SKM-1 treated with dmso at 0.1 percent for 144 hours (cell line): ENCODE results near the gene CTNNA2.

Source experiments
- DNase-seq: peaks from one replicate; lab custom pipeline; 2025; ENCODE audit not compliant: unreplicated experiment; lab: John Stamatoyannopoulos, UW

CTNNA2 gene

GRCh38 chr2:79611448-79612016 is 98.7 kb downstream of the CTNNA2 start:
- no peak for DNase-seq

- no peak for DNase-seq
These were observed 100.1 kb downstream of the CTNNA2 start for GRCh38 chr2:79612999-79613398.

- no peak for DNase-seq
These were observed 106.6 kb downstream of the CTNNA2 start for GRCh38 chr2:79619442-79619841.

- no peak for DNase-seq
These were observed 107.1 kb downstream of the CTNNA2 start for GRCh38 chr2:79619976-79620375.

GRCh38 chr2:79620679-79621078 is 107.8 kb downstream of the CTNNA2 start:
- DNase-seq: no peak

- no peak for DNase-seq
These were observed 108.4 kb downstream of the CTNNA2 start for GRCh38 chr2:79621252-79621651.

- DNase-seq: no peak
These were observed 108.9 kb downstream of the CTNNA2 start for GRCh38 chr2:79621755-79622154.

GRCh38 chr2:79622508-79622907 is 109.7 kb downstream of the CTNNA2 start:
- no peak for DNase-seq

- DNase-seq: no peak
These were observed 114.4 kb downstream of the CTNNA2 start for GRCh38 chr2:79627237-79627636.

GRCh38 chr2:79630060-79630459 is 117.2 kb downstream of the CTNNA2 start:
- no peak for DNase-seq

- DNase-seq: no peak
These were observed 118.2 kb downstream of the CTNNA2 start for GRCh38 chr2:79630972-79631557.

- no peak for DNase-seq
These were observed 125.6 kb downstream of the CTNNA2 start for GRCh38 chr2:79638410-79638809.

GRCh38 chr2:79638954-79639353 is 126.1 kb downstream of the CTNNA2 start:
- DNase-seq: no peak

GRCh38 chr2:79640001-79640400 is 127.2 kb downstream of the CTNNA2 start:
- DNase-seq: no peak

- no peak for DNase-seq
These were observed 136.7 kb downstream of the CTNNA2 start for GRCh38 chr2:79649531-79649930.

GRCh38 chr2:79660557-79660956 is 147.7 kb downstream of the CTNNA2 start:
- DNase-seq: no peak

GRCh38 chr2:79665091-79665490 is 152.2 kb downstream of the CTNNA2 start:
- DNase-seq: no peak

- DNase-seq: no peak
These were observed 153.6 kb downstream of the CTNNA2 start for GRCh38 chr2:79666430-79666829.

- no peak for DNase-seq
These were observed 156.9 kb downstream of the CTNNA2 start for GRCh38 chr2:79669714-79670113.

- DNase-seq: no peak
These were observed 157.3 kb downstream of the CTNNA2 start for GRCh38 chr2:79670198-79670597.

GRCh38 chr2:79686884-79687283 is 174.0 kb downstream of the CTNNA2 start:
- DNase-seq: no peak

GRCh38 chr2:79695248-79695647 is 182.4 kb downstream of the CTNNA2 start:
- DNase-seq: no peak

GRCh38 chr2:79697200-79697599 is 184.3 kb downstream of the CTNNA2 start:
- DNase-seq: no peak
